Measurements from ENCODE around the gene ACTR8. TPM values are rescaled to one million over a fixed set of nuclear protein-coding genes. Genes with fewer than 3 reads are reported as not detected.

Gene ACTR8
- total RNA-seq, 1 donor from 2014 or later, result 40.8 TPM

- Mint-ChIP-seq H3K4me1 (peaks cover 26% of the 10 kb centered on the region), H3K27ac (no peak overlapping the region), H3K4me3 (peak overlapping the region; percentile 84), H3K36me3 (no peaks in the 10 kb centered on the region), H3K9me3 (no peaks in the 10 kb centered on the region), H3K27me3 (ENCODE audit: insufficient read depth, low read depth) (peaks cover 20% of the 10 kb centered on the region)
- Histone ChIP-seq H3K4me2 (peak overlapping the region; percentile 6), H3K79me2 (ENCODE audit: low read depth) (no peaks in the 10 kb centered on the region), H3K9ac (no peak overlapping the region), H3K9me3 (ENCODE audit: low read depth) (no peaks in the 10 kb centered on the region), H3K4me3 (no peak overlapping the region), H2AFZ (replicated peaks) (no peak overlapping the region), H3K27me3 (peaks cover 30% of the 10 kb centered on the region), H3K36me3 (no peaks in the 10 kb centered on the region), H3F3A (ENCODE audit: low read depth) (peaks cover 24% of the 10 kb centered on the region), H4K20me1 (ENCODE audit: low read depth) (peaks cover 31% of the 10 kb centered on the region), H3K4me1 (peaks cover 11% of the 10 kb centered on the region), H3K27ac (no peak overlapping the region)
- peak; percentile 12 for DNase-seq (ENCODE audit: low spot score)
- TF ChIP-seq EZH2phosphoT487 (IDR thresholded peaks at IDR 0.05) (no peak), CTCF (IDR thresholded peaks at IDR 0.05) (no peak), EZH2 (IDR thresholded peaks at IDR 0.05) (no peak)
These were observed 37.5 kb downstream of the ACTR8 start for GRCh38 chr3:53844262-53845102.

GRCh38 chr3:53843195-53844177, 38.5 kb downstream of the ACTR8 start:
- Histone ChIP-seq H3K4me2 (no peak overlapping the region), H3K4me3 (no peak overlapping the region), H3K36me3 (no peaks in the 10 kb centered on the region), H3K79me2 (ENCODE audit: low read depth) (no peaks in the 10 kb centered on the region), H2AFZ (replicated peaks) (no peak overlapping the region), H3K27me3 (peaks cover 29% of the 10 kb centered on the region), H3K9ac (no peak overlapping the region), H3K4me1 (peaks cover 11% of the 10 kb centered on the region), H3K9me3 (ENCODE audit: low read depth) (no peaks in the 10 kb centered on the region), H4K20me1 (ENCODE audit: low read depth) (peaks cover 31% of the 10 kb centered on the region), H3F3A (ENCODE audit: low read depth) (peaks cover 24% of the 10 kb centered on the region), H3K27ac (no peak overlapping the region)
- DNase-seq (ENCODE audit: low spot score), result no peak
- Mint-ChIP-seq H3K27me3 (ENCODE audit: insufficient read depth, low read depth) (peaks cover 20% of the 10 kb centered on the region), H3K36me3 (no peaks in the 10 kb centered on the region), H3K27ac (peak overlapping the region; percentile 37), H3K9me3 (no peaks in the 10 kb centered on the region), H3K4me1 (peaks cover 26% of the 10 kb centered on the region), H3K4me3 (peak overlapping the region; percentile 30)
- TF ChIP-seq CTCF (IDR thresholded peaks at IDR 0.05) (no peak), EZH2phosphoT487 (IDR thresholded peaks at IDR 0.05) (no peak), EZH2 (IDR thresholded peaks at IDR 0.05) (no peak)

GRCh38 chr3:53842436-53843194, 39.3 kb downstream of the ACTR8 start:
- H3K4me1 Mint-ChIP-seq, result peaks cover 26% of the 10 kb centered on the region
- H3F3A ChIP-seq (ENCODE audit: low read depth), result peaks cover 24% of the 10 kb centered on the region
- TF ChIP-seq CTCF (IDR thresholded peaks at IDR 0.05), result peak; percentile 21
- TF ChIP-seq EZH2phosphoT487 (IDR thresholded peaks at IDR 0.05), result no peak
- TF ChIP-seq EZH2 (IDR thresholded peaks at IDR 0.05), result no peak
- DNase-seq (ENCODE audit: low spot score), result peak; percentile 19
- H2AFZ ChIP-seq (replicated peaks), result no peak overlapping the region
- H3K27ac Mint-ChIP-seq, result no peak overlapping the region
- no peak overlapping the region for H3K27ac ChIP-seq
- H3K4me3 Mint-ChIP-seq, result no peak overlapping the region
- peaks cover 20% of the 10 kb centered on the region for H3K27me3 ChIP-seq
- no peak overlapping the region for H3K4me3 ChIP-seq
- no peaks in the 10 kb centered on the region for H3K36me3 Mint-ChIP-seq
- H3K9me3 Mint-ChIP-seq, result no peaks in the 10 kb centered on the region
- H3K27me3 Mint-ChIP-seq (ENCODE audit: insufficient read depth, low read depth), result peaks cover 20% of the 10 kb centered on the region
- H3K4me1 ChIP-seq, result peaks cover 11% of the 10 kb centered on the region
- no peaks in the 10 kb centered on the region for H3K36me3 ChIP-seq
- H3K4me2 ChIP-seq, result peak overlapping the region; percentile 31
- no peaks in the 10 kb centered on the region for H3K79me2 ChIP-seq (ENCODE audit: low read depth)
- H3K9ac ChIP-seq, result no peak overlapping the region
- no peaks in the 10 kb centered on the region for H3K9me3 ChIP-seq (ENCODE audit: low read depth)
- H4K20me1 ChIP-seq (ENCODE audit: low read depth), result peaks cover 31% of the 10 kb centered on the region
